GM10248 (cell line): ENCODE measurements around the gene GPR139.

Source experiments
- CTCF ChIA-PET: fragments of 300-600 bp; sonication (Branson Sonifier 250); formaldehyde crosslinking; extraction: SDS; loops from one replicate; lab custom pipeline; 2021; ENCODE audit warnings: antibody characterized with exemption; lab: Yijun Ruan, JAX
- POLR2A ChIA-PET: fragments of 350-650 bp; sonication (Branson Sonifier 250); formaldehyde crosslinking; extraction: SDS; loops from one replicate; lab custom pipeline; 2020; ENCODE audit warnings: antibody characterized with exemption; lab: Yijun Ruan, JAX
- DNase-seq: peaks from one replicate; pipeline ENCODE4 v3.0.0; 2012; ENCODE audit errors: extremely low spot score
- TF ChIP-seq, protein P1 (sequence below): IDR thresholded peaks from 2 replicates; pipeline ENCODE4 v1.5.1; 2012; ENCODE audit warnings: mild to moderate bottlenecking, low read depth; ENCODE audit errors: extremely low read depth, missing control alignments, control extremely low read depth

GPR139 gene

DNA sequence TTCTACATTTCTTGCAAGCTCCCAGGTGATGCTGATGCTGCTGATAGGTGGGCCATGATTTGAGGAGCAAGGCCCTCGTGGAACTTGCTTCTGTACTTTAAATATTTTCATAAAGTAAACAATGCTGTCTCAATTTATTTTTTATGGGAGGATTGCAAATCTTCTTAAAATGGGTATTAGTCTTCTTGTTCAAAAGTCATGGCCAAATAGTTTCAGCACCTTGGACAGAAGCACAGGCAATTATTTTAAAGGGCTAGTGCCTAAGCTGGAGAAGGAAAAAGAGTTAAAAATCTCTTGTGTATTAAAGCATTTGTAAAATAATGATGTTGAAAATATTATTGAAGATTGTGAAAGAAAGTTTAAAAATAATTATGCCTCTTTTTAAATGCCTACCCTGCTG lies 50.5 kb downstream of the GPR139 start:
- no peak for DNase-seq
- TF ChIP-seq, protein P1, sequence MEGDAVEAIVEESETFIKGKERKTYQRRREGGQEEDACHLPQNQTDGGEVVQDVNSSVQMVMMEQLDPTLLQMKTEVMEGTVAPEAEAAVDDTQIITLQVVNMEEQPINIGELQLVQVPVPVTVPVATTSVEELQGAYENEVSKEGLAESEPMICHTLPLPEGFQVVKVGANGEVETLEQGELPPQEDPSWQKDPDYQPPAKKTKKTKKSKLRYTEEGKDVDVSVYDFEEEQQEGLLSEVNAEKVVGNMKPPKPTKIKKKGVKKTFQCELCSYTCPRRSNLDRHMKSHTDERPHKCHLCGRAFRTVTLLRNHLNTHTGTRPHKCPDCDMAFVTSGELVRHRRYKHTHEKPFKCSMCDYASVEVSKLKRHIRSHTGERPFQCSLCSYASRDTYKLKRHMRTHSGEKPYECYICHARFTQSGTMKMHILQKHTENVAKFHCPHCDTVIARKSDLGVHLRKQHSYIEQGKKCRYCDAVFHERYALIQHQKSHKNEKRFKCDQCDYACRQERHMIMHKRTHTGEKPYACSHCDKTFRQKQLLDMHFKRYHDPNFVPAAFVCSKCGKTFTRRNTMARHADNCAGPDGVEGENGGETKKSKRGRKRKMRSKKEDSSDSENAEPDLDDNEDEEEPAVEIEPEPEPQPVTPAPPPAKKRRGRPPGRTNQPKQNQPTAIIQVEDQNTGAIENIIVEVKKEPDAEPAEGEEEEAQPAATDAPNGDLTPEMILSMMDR: no peak
- ChIA-PET POLR2A (no interaction called here), CTCF (no interaction called here)

DNA sequence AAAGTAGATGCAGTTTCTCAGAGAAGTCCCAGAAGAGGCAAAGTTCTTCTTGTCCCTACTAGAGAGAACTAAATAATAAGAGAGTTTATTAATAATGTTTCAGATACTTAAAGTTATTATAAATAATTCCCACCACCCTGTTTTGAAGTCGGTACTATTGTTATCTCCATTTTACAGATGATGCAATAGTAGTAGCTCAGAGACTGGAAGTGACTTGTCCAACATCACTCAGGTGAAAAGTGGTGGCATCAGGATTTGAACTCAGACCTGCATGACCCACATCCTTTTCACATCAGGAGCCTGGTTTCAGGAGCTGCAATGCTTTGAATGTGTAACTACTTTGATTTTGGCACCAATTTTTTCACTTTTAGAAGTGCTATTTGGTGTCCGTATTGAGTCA lies 52.7 kb downstream of the GPR139 start:
- DNase-seq: no peak
- TF ChIP-seq, protein P1: no peak
- ChIA-PET POLR2A (no interaction called here), CTCF (no interaction called here)

DNA sequence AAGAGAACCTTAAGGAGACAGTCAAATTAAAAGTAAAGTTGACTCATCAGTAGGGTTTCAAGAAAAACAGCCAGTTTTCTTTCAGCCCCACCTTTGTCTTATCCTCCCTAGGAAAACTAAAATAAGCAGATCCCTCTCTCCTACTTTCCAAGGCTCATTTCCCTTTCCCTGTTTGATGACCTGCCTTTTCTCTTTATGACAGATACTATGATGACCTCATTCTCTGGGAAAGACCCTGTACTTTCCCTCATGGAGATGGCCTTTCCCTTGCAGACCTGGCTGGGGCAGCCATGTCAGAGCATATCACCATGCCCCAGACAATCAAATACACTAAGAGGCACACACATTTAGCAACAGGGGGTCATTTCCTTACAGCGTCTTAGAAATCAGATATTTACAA lies 53.6 kb downstream of the GPR139 start:
- CTCF ChIA-PET: no interaction called here
- POLR2A ChIA-PET: no interaction called here
- no peak for DNase-seq
- TF ChIP-seq, protein P1: no peak

DNA sequence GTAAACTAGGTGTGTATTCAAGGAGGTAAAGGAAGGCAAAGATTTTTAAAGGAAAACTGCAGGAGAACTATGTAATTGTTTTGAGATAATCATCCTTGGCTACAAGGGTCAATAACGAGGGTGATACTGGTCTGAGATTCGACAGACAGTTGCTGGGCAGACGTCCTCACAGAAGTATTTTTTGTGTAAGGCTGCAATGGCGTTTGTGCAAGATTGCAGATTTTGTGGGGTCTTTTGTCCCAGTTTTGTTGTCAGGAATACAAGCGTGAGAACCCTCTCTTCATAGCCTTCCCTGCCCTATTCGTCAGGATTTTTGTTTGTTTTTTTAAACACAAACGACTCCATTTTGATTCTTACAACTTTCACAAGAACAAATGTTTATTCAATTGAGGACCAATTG lies 57.5 kb downstream of the GPR139 start:
- CTCF ChIA-PET: no interaction called here

DNA sequence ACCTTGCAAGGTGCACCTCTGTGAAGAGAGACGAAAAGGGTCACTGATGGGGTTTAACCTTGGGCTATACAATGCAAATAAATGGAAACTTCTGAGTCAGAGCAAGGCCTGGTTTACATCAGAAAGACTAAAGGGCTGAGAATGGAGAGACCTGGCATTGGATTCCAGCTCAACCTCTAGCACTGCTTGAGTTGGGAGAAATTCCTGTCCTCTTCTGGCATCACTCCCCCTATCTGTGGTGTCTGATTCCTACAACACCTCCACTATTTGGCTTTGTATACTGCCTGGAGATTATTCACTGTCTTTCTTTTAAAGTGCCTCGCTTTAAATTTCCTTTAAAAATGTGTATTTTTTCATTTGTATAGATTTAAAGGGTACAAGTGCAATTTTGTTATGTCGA lies 68.8 kb downstream of the GPR139 start:
- no peak for DNase-seq
- TF ChIP-seq, protein P1: no peak
- ChIA-PET CTCF (no interaction called here), POLR2A (no interaction called here)

More for the DNA sequence above, 57.5 kb downstream of the GPR139 start:
- DNase-seq: no peak
- POLR2A ChIA-PET: no interaction called here
- TF ChIP-seq, protein P1: no peak

DNA sequence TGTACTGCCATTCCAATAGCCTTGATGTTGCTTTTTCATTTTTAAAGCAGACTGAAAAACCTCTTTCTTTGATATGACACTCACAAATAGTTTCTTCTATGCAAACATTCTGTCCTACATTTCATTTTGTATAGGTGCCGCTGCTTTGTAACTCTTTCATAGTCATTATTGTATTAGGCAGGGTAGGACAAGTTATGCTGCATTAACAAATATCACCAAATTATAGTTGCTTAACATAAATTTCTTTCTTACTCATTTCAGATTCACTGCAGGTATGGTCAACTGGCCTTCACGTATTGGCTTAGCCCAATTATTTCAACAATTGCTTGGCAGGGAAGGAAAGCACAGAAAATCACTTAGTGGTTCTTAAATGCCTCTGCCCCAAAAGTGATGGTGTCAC lies 70.8 kb downstream of the GPR139 start:
- POLR2A ChIA-PET: no interaction called here
- TF ChIP-seq, protein P1: no peak
- DNase-seq: no peak
- CTCF ChIA-PET: no interaction called here
